ENCODE data around the gene PARD3B. TPM values are rescaled to one million over a fixed set of nuclear protein-coding genes. Genes with fewer than 3 reads are reported as not detected.

The PARD3B gene
- total RNA-seq, 2 experiments from 2014 or later: 0.11 to 0.88 TPM

GRCh38 chr2:204776781-204777559 is 231.7 kb downstream of the PARD3B start:
- CTCF ChIA-PET: no interaction called here
- Mint-ChIP-seq H3K27ac (no peak overlapping the region), H3K4me3 (no peak overlapping the region), H3K9me3 (no peaks in the 10 kb centered on the region), H3K4me1 (ENCODE audit: low read depth) (no peaks in the 10 kb centered on the region), H3K27me3 (peaks cover 6% of the 10 kb centered on the region), H3K36me3 (ENCODE audit: low read depth) (no peaks in the 10 kb centered on the region)
- no peak for ATAC-seq
- POLR2A ChIA-PET: no interaction called here
- DNase-seq: no peak
- no peak for TF ChIP-seq CTCF (IDR thresholded peaks at IDR 0.05)
- intact Hi-C loops (cut with micrococcal nuclease): no loop called here

GRCh38 chr2:204779771-204780170 is 234.5 kb downstream of the PARD3B start:
- H3K27me3 Mint-ChIP-seq: peaks cover 2% of the 10 kb centered on the region
- CTCF ChIA-PET: no interaction called here
- H3K36me3 Mint-ChIP-seq (ENCODE audit: low read depth): no peaks in the 10 kb centered on the region
- H3K27ac Mint-ChIP-seq: no peak overlapping the region
- no peak for DNase-seq
- POLR2A ChIA-PET: no interaction called here
- no peaks in the 10 kb centered on the region for H3K4me1 Mint-ChIP-seq (ENCODE audit: low read depth)
- ATAC-seq: no peak
- H3K9me3 Mint-ChIP-seq: no peaks in the 10 kb centered on the region
- H3K4me3 Mint-ChIP-seq: no peak overlapping the region
- intact Hi-C loops (cut with micrococcal nuclease): no loop called here
- no peak for TF ChIP-seq CTCF (IDR thresholded peaks at IDR 0.05)

GRCh38 chr2:204781941-204782340 is 236.7 kb downstream of the PARD3B start:
- intact Hi-C loops (cut with micrococcal nuclease): no loop called here
- no peak for DNase-seq
- Mint-ChIP-seq H3K9me3 (no peaks in the 10 kb centered on the region), H3K27ac (no peak overlapping the region), H3K4me1 (ENCODE audit: low read depth) (no peaks in the 10 kb centered on the region), H3K4me3 (no peak overlapping the region), H3K27me3 (no peaks in the 10 kb centered on the region), H3K36me3 (ENCODE audit: low read depth) (no peaks in the 10 kb centered on the region)
- TF ChIP-seq CTCF (IDR thresholded peaks at IDR 0.05): no peak
- ChIA-PET CTCF (interaction anchor here (0.6 to 1.1 kb wide), 2 partner anchors 41 to 437 kb away, joined by 3 read pairs; no protein-coding TSS in a partner anchor), POLR2A (no interaction called here)
- no peak for ATAC-seq

GRCh38 chr2:204790076-204790475 is 244.8 kb downstream of the PARD3B start:
- intact Hi-C loops (cut with micrococcal nuclease): no loop called here
- Mint-ChIP-seq H3K27ac (no peak overlapping the region), H3K4me3 (no peak overlapping the region), H3K4me1 (ENCODE audit: low read depth) (no peaks in the 10 kb centered on the region), H3K9me3 (no peaks in the 10 kb centered on the region), H3K36me3 (ENCODE audit: low read depth) (no peaks in the 10 kb centered on the region), H3K27me3 (peaks cover 2% of the 10 kb centered on the region)
- CTCF ChIA-PET: no interaction called here
- POLR2A ChIA-PET: no interaction called here
- ATAC-seq (no peak), DNase-seq (no peak)
- no peak for TF ChIP-seq CTCF (IDR thresholded peaks at IDR 0.05)

GRCh38 chr2:204791230-204791629 is 246.0 kb downstream of the PARD3B start:
- no peak overlapping the region for H3K4me3 Mint-ChIP-seq
- peaks cover 2% of the 10 kb centered on the region for H3K27me3 Mint-ChIP-seq
- no peaks in the 10 kb centered on the region for H3K9me3 Mint-ChIP-seq
- ATAC-seq (no peak), DNase-seq (no peak)
- H3K36me3 Mint-ChIP-seq (ENCODE audit: low read depth): no peaks in the 10 kb centered on the region
- H3K4me1 Mint-ChIP-seq (ENCODE audit: low read depth): no peaks in the 10 kb centered on the region
- ChIA-PET CTCF (no interaction called here), POLR2A (no interaction called here)
- intact Hi-C loops (cut with micrococcal nuclease): no loop called here
- H3K27ac Mint-ChIP-seq: no peak overlapping the region
- no peak for TF ChIP-seq CTCF (IDR thresholded peaks at IDR 0.05)
